ENCODE data around the gene RABGEF1. TPM values are rescaled to one million over a fixed set of nuclear protein-coding genes. Genes with fewer than 3 reads are reported as not detected.

RABGEF1 gene
- total RNA-seq, 3 donors from 2014 or later (not counting 1 experiment from before 2014, with no cell fraction given): 26.1 to 38.1 (median 31.7) TPM

DNA sequence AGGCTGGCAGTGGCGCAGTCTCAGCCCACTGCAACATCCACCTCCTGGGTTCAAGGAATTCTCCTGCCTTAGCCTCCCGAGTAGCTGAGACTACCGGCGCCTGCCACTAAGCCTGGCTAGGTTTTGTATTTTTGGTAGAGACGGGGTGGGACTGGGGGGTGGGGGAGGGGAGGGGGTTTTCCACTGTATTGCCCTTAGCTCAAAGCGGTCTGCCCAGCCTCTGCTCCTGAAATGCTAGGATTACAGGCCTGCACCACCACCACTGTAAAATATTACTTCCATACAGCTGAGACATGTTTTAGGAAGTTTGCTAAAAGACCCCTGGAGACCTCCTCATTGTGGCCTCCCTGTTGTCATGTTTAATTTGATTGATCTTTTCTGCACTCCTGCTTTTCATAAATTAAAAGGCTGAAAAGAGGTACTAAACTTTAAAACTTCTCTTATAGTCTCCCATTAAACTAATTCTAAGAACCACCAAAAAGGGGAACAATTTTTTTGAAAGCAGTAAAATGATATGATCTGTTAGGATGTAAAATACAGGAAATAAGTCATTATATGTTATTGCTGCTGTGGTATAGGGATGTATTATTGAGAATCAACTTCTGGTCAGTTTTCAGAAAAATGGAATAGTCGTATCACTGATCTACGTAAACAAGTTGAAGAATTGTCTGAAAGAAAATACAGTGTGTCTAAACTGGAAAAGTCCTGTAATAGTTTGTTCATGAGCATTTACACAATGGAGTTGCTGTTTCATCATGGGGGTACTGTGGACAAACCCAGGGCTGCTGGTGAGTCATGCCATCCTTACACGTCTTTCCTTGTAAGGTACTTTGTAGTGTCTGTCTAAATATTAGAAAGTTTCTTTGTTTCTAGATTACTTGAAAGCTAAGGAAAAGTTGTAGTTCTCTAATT, 107.6 kb downstream of the RABGEF1 start:
- H3K27me3 Mint-ChIP-seq (ENCODE audit: low read depth in 2 of 2): peaks cover 0 to 2% of the 10 kb centered on the region in 2 donors
- H3K4me3 ChIP-seq (ENCODE audit: low read length): no peak overlapping the region
- ATAC-seq (no peak), DNase-seq (no peak)
- 86% methylated on average over 3 of the region's 9 CpGs for WGBS (ENCODE audit: insufficient coverage)
- H3K4me1 ChIP-seq (ENCODE audit: control insufficient read depth, insufficient read depth, low read length): peaks cover 20% of the 10 kb centered on the region
- no peaks in the 10 kb centered on the region for H3K9me3 ChIP-seq (ENCODE audit: control insufficient read depth, insufficient read depth, low read length)
- H3K27me3 ChIP-seq (ENCODE audit: control insufficient read depth, insufficient read depth, low read length): no peaks in the 10 kb centered on the region
- H3K36me3 ChIP-seq (ENCODE audit: control insufficient read depth, insufficient read depth, low read length): no peaks in the 10 kb centered on the region
- H3K4me1 Mint-ChIP-seq: peaks cover 20 to 22% of the 10 kb centered on the region in 2 donors
- no peak overlapping the region for H3K27ac ChIP-seq (ENCODE audit: low read length)
- no peak for TF ChIP-seq CTCF (IDR thresholded peaks at IDR 0.05)
- no peak overlapping the region for H3K4me3 Mint-ChIP-seq
- no peaks in the 10 kb centered on the region for H3K36me3 Mint-ChIP-seq
- peak overlapping the region; percentile 69 to 74 for H3K27ac Mint-ChIP-seq
- no peaks in the 10 kb centered on the region for H3K9me3 Mint-ChIP-seq
- intact Hi-C loops (cut with micrococcal nuclease): loop anchor here (10.0 kb wide), 1 partner anchor 147 kb away; the partner anchor contains the start of genes SBDS and TYW1

DNA sequence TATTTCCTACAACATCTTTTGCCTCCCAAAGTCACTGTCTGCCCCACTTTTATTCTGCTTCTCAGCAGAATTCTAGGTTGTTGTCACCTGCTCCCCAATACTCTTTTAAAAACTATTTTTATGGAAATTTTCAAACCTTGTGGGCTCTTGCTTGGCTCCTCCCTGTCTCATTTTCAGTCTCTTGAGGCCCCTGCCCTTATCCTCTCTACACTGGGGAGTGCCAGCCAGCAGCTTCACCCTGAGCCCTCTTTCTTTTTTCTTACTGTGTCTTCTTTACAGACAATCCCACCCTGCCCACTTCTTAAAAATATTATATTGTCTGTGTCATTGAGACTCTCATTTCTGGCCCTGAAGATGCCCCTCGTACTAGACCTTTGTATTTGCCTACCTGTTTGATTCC, 118.8 kb downstream of the RABGEF1 start:
- WGBS (ENCODE audit: insufficient coverage): 100% methylated on average over 1 of the region's 1 CpG
- H3K27ac Mint-ChIP-seq: no peak overlapping the region
- Histone ChIP-seq H3K4me1 (ENCODE audit: control insufficient read depth, insufficient read depth, low read length) (no peaks in the 10 kb centered on the region), H3K9me3 (ENCODE audit: control insufficient read depth, insufficient read depth, low read length) (no peaks in the 10 kb centered on the region), H3K27me3 (ENCODE audit: control insufficient read depth, insufficient read depth, low read length) (no peaks in the 10 kb centered on the region), H3K4me3 (ENCODE audit: low read length) (no peak overlapping the region), H3K27ac (ENCODE audit: low read length) (no peak overlapping the region), H3K36me3 (ENCODE audit: control insufficient read depth, insufficient read depth, low read length) (no peaks in the 10 kb centered on the region)
- no peak for ATAC-seq
- no peaks in the 10 kb centered on the region for H3K36me3 Mint-ChIP-seq
- H3K4me3 Mint-ChIP-seq: no peak overlapping the region
- no peaks in the 10 kb centered on the region for H3K27me3 Mint-ChIP-seq (ENCODE audit: low read depth in 2 of 2)
- no peaks in the 10 kb centered on the region for H3K4me1 Mint-ChIP-seq
- DNase-seq: no peak
- TF ChIP-seq CTCF (IDR thresholded peaks at IDR 0.05): no peak
- H3K9me3 Mint-ChIP-seq: no peaks in the 10 kb centered on the region
- intact Hi-C loops (cut with micrococcal nuclease): no loop called here

GRCh38 chr7:66859794-66860645, 119.5 kb downstream of the RABGEF1 start:
- Histone ChIP-seq H3K27ac (ENCODE audit: low read length) (no peak overlapping the region), H3K36me3 (ENCODE audit: control insufficient read depth, insufficient read depth, low read length) (no peaks in the 10 kb centered on the region), H3K4me3 (ENCODE audit: low read length) (no peak overlapping the region), H3K4me1 (ENCODE audit: control insufficient read depth, insufficient read depth, low read length) (no peaks in the 10 kb centered on the region), H3K27me3 (ENCODE audit: control insufficient read depth, insufficient read depth, low read length) (no peaks in the 10 kb centered on the region), H3K9me3 (ENCODE audit: control insufficient read depth, insufficient read depth, low read length) (no peaks in the 10 kb centered on the region)
- intact Hi-C loops (cut with micrococcal nuclease): no loop called here
- no peaks in the 10 kb centered on the region for H3K36me3 Mint-ChIP-seq
- WGBS (ENCODE audit: insufficient coverage): 87% methylated on average over 10 of the region's 10 CpGs
- ATAC-seq: no peak
- no peaks in the 10 kb centered on the region for H3K27me3 Mint-ChIP-seq (ENCODE audit: low read depth in 2 of 2)
- DNase-seq: peak in 1 of 2 donors; percentile 14
- no peaks in the 10 kb centered on the region for H3K4me1 Mint-ChIP-seq
- no peak overlapping the region for H3K27ac Mint-ChIP-seq
- no peak overlapping the region for H3K4me3 Mint-ChIP-seq
- TF ChIP-seq CTCF (IDR thresholded peaks at IDR 0.05): no peak
- no peaks in the 10 kb centered on the region for H3K9me3 Mint-ChIP-seq

Data from natural killer cell (primary cell).